Activated T-cell treated with anti-CD3 and anti-CD28 coated beads for 4 hours (primary cell): ENCODE results near the gene MYRIP.

Experiments used
- DNase-seq: peaks from one replicate; pipeline ENCODE4 v3.0.0-alpha.2; 2020

Gene MYRIP

DNA sequence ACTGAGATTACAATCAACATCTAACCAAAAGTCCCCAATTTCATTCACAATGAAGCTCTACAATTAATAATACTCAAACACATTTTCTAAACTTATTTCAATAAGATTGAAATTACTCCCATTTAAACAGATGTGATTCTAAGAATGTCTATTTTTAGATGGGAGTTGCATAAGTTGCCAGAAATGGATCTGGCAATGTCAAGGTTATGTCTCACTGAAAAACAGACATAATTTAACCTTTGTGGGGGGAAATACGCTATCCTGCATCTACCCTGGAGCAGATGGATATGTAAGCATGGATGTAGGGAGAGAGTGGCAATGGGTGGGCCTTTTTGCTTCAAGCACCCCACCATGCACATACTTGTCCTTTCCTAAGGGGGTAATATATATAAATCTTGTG, 493.4 kb downstream of the MYRIP start:
- DNase-seq: no peak

DNA sequence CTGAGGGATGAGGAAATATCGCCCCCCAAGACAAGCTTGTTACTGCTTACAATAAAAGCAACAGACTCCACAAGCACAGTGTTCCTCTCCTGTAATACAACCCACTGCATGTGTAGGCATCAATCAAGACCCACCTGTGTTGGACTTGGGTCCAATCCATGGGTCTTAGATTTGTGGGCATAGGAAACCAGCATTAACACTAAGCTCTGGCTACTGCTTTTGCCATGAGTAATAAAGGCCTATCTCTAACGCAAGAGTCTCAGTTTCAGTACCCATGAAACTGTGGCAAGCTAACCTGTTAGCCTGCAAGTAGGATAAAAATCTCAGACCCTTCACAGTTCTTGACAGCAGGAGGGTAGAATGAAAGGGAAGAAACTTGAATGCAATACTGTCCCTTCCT, 494.9 kb downstream of the MYRIP start:
- DNase-seq: no peak

DNA sequence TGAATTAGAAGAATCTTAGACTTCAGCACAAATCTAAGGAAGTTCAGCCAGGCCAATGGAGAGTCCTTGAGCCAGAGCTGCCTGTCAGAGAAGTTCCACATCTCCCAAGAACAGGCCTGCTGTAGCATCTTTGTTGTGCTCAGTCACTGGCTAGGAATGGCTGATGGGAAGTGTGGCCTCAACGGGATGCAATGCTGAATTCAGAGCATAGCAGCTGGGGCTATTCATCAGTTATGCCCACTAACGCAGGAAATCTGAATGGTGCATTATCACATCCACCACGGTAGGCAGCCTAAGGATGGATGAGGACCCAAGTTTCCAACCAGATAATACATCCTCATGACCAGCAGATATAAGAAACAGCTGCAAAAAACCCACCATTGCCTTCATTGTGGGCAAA, 496.9 kb downstream of the MYRIP start:
- no peak for DNase-seq

DNA sequence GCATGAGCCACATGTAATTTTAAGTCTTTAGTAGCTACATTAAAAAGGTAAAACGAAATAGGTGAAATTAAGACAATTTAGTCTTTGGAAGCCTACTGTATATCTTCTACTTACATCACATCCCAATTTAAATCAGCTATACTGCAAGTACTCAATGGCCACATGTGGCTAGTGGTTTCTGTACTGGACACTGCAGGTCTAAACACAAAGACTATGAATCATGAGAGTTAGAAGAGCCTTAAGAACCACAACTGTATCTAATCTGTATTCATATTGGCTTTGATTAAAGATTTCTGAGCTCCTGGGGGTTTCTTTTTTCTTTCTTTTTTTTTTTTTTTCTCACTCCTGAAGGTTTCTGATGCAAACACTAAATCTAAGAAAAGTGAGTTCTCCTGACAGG, 497.8 kb downstream of the MYRIP start:
- DNase-seq: no peak

DNA sequence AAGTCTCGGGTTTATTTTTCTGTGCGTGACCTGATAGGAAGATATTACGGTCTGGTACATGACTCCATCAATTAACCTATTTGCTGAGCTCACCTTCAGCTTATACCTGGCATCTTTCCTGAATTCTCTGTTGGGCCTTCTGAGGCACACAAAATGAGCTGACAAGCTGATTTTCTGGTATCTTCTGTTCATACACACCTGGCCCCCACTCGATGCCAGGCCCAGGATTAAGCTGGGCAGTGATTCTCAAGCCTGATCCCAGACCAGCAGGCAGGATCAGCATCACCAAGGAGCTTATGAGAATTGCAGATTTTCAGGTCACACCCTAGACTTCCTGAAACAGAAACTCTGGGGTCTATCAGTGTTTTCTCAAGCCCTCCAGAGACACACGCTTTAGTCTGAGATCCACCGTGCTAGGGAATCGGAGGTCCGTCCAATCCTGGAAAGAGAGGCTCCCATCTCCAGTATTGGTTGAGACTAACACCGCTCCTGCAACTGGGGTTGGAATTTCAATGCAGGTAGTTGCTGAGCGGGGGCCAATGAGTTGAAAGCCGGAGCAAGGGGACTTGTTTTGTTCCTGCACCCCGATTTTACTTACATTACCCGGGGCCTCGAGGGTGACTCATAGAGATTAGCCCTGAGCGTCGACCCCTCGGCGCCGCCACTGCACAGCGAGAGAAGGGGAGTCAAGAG, 499.5 kb downstream of the MYRIP start:
- no peak for DNase-seq

DNA sequence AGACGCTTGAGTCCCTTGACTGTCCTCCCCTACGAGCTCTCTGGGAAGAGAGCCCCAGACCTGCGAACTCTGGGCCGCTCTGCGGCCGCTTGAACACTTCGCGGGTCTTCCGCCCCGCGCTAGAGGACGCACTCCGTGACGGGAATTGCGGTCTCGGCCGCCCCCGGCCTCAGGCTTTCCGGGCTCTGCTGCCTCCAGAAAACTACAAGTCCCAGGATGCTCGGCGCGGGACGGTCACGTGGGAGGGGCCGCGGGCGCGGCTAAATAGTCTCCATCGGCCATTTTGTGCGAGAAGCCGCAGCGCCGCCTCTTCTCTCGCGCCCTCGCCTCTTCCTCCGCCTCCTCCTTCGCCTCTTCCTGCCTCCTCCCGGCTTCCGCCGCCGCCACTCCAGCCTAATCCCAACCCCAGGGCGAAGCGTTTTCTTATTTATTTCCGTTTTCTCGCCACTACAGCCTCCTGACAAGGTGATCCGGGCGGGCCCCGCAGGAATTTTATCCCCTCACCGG, 500.1 kb downstream of the MYRIP start, which contains the start of gene EIF1B:
Gene EIF1B, plus strand, starts transcription at position 290 of the 507 bp plus-strand sequence. CDS start 235 bp downstream, outside the sequence.
- DNase-seq: peak; percentile 99
